HG03280 (cell line): ENCODE results near the gene FGD5.

ENCODE experiments used
- ATAC-seq: cut with Tn5 transposase; IDR thresholded peaks from one replicate; pipeline ENCODE4 v1.9.1; 2021; ENCODE audit warnings: mild to moderate bottlenecking, moderate library complexity; ENCODE audit not compliant: unreplicated experiment

Gene FGD5

DNA sequence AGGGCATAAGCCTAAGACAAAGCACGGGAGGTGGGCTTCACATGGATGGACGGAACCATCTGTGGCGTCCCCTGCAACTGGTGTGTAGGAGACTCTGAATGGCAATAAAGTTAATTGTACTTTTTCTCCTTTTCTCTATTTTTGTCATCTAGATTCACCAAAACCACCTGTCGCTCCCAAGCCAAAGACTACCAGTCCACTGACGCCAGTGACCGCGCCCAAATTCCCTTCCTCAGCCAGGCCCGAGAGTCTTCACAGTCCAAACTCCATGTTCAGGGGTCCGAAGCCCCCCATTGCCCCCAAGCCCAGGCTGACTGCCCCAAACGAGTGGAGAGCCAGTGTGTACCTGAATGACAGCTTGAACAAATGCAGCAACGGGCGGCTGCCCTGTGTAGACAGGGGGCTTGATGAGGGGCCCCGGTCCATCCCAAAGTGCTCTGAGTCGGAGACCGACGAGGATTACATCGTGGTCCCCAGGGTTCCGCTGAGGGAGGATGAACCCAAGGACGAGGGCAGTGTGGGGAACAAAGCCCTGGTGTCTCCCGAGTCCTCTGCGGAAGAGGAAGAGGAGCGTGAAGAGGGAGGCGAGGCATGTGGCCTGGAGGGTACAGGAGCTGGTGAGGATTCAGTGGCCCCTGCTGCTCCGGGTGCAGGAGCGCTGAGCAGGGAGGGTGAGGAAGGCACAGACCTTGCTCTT is at the start of gene FGD5:
FGD5 (plus strand) TSS at position 159 of the 697 bp plus-strand sequence; CDS start at position 269, 110 bp downstream.
- ATAC-seq = no peak

GRCh38 chr3:14769544-14770325 is 49.0 kb upstream of the FGD5 start:
- no peak for ATAC-seq

DNA sequence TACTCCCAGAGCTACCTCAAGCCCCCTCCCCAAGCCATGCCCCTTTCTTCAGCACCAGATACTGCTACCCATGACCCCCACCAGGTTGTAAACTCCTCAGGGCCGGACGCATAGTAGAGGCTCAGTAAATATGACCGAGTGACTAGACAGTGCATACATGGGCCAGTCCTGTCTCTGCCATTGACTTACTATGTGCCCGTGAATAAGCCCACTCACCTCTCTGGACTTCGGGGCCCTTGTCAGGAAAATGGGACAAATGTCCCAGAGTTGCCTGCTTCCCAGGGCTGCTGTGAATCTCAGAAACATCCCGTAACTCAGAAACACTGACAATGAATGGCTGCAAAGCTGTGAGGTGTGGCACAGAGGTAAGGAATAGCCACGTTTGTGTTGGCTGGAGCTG is 48.2 kb upstream of the FGD5 start:
- ATAC-seq = no peak

DNA sequence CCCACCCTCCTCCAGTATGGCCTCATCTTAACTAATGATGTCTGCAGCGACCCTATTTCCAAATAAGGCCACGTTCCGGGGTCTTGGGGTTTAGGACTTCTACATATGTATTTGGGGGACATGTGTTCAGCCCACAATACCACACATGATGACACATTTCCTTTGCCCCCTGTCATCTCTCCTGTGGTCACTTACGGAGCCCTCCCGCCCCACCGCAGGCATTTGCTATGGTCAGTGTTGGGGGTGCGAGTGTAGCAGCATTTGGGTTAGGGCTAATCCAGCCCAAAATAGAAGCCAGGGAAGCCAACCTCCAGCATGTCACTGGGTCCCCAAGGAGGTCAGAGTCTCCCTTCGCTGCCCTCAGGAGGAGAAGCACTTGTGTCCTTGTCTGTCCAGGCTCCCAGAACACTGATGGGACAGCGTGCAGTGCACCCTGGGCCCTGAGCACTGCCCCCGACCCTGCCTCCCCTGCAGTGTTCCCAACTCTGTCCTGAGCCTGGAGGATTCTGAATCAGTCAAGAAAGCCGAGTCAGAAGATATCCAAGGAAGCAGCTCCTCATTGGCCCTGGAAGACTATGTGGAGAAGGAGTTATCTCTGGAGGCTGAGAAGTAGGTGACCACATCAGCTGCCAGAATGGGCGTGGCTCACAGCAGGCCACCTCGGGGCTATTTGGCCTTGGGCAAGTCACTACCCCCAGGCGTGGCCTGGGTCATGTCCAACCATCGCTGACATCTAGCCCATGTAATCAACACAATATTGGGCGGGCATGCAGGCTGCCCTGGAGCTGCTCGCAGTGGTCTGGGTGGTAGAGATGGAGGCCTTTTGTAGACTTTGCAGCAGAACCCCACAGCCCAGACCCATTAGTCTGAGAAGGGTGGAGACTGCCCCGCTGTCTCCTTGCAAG is 46.9 kb upstream of the FGD5 start:
- no peak for ATAC-seq

GRCh38 chr3:14772533-14773138 is 46.1 kb upstream of the FGD5 start:
- no peak for ATAC-seq

- ATAC-seq = no peak
Observed at GRCh38 chr3:14773281-14773680, 45.5 kb upstream of the FGD5 start.

DNA sequence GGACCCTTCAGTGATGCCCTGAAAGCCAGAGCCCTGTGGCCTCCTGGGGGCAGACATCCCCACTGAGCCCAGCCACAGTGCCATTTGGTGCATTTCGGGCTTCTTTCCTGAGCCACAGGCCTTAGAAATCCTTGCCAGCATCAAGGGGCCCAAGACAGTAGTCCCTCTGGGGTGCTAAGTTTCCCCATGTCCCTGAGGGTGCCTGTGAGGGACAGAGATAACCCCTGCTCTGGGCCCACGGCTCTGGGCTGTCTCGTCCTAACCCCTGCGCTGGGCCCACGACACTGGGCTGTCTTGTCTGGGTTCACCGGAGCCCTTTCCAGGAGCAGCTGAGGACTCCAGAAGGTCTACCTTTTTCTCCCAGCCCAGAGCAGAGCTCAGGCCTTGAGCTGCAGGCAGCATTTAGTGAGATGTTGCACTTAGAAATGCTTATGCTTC is 45.1 kb upstream of the FGD5 start:
- no peak for ATAC-seq

DNA sequence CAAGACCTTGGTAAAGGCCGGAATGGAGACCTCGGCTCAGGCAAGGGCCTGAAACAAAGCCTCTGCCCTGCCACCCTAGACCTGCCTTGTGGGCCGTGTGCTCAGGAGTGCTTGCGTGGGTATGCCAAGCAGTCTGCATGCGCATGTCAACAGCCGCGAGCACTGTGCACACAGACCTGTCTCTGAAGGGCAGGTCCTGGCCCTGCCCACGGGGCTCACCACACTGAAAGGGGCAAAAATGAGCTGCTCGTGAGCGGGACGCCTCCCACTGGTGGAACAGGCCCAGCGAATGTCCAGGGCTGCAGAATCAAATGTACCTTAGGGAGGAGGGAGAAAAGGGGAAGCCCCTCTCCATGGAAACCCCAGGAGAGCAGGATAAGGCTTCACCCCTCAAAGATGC is 44.3 kb upstream of the FGD5 start:
- no peak for ATAC-seq

DNA sequence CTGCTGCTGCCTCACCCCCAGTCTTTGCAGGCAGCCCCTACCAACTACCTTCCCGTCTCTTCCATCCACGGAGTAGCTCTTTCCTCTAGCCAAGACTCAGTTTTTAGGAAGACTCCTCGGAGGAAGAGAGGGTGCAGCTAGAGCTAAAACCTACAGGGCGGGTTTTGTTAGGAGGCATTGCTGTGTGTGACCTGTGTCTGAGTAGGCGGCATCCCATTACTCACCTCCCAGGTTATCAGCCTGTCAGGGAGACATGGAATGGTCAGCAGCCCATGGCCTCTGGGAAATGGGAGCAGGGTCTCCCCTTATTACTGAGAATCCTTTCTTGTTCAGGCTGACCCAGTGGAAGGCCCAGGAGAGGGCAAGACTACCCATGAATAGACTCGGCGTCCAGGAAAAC is 43.8 kb upstream of the FGD5 start:
- ATAC-seq = no peak

- no peak for ATAC-seq
Observed at GRCh38 chr3:14775563-14775962, 43.2 kb upstream of the FGD5 start.

DNA sequence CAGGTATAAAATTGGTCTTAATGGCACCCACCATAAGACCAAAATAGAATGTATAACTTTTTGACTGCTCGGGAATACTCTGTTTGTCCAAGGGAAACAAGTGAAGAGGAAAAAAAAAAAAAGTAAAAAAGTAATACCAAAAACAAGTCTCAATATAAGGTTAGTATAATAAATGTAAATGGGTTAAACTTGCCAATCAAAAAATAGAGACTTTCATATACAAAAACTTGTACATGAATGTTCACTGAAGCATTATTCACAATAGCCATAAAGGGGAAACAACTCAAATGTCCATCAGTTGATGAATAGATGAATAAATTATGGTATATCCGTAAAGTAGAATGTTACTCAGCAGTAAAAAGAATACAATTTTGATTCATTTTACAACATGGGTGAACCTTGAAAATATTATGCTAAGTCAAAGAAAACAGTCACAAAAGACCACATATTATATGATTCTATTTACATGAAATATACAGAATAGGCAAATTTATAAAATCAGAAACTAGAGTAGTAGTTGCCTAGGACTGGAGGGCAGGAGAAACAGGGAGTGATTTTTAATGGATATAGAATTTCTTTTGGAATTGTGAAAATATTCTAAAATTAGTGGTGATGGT is 39.6 kb upstream of the FGD5 start:
- no peak for ATAC-seq

GRCh38 chr3:14780927-14781507 is 37.7 kb upstream of the FGD5 start:
- no peak for ATAC-seq

DNA sequence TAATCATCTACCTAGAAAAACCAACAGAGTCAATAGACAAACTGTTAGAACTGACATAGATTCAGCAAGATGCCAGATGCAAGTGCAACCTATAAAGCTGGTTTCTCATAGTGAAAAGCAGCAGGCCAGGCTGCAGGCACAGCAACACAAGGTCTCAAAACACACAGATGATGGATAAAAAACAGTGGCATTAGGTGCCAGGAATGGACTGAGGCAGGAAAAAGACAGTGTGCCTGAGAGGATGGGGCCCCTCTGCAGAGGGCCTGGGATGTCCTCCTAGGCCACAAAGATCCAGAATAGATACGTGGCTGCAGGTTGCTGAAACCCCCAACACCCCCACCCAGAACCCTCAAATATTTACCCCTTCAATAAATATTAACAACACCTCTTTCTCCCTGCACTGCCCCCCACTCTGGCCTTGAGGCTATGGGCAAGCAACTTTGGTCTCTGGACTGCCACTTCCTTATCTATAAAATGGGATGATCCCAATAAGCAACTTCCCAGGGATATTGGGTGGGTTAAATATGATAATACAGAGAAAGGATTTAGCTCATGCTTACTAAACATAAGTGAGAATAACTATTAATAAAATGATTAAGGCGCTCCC is 35.2 kb upstream of the FGD5 start:
- ATAC-seq = no peak

DNA sequence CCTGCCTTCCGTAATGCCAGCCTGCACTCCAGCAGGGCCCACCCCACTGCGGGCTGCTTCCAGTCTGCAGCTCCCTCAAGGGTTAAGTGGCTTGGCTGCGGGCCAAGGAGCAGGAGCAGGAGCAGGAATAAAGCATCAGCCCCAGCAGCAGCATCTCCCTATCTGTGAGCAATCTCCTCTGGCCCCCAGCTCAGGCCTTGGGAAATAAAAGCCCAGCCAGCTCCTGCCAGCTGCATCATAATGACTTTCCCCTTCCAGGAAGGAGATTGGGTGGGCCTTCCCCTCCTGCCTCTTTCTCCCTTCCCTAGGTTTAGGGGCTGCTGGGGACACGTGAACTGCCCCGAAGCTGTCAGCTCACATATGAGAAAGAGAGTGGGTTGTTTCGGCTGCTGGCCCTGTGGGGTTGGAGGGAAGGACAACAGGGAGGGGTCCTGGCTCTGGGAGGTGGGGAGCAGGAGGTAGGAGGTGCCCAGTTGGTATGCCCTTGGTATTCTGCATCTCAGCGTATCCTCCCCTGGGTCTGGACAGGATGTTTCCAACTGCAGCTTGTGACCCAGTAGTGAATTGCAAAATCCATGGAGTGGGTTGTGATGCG is 34.6 kb upstream of the FGD5 start:
- no peak for ATAC-seq

DNA sequence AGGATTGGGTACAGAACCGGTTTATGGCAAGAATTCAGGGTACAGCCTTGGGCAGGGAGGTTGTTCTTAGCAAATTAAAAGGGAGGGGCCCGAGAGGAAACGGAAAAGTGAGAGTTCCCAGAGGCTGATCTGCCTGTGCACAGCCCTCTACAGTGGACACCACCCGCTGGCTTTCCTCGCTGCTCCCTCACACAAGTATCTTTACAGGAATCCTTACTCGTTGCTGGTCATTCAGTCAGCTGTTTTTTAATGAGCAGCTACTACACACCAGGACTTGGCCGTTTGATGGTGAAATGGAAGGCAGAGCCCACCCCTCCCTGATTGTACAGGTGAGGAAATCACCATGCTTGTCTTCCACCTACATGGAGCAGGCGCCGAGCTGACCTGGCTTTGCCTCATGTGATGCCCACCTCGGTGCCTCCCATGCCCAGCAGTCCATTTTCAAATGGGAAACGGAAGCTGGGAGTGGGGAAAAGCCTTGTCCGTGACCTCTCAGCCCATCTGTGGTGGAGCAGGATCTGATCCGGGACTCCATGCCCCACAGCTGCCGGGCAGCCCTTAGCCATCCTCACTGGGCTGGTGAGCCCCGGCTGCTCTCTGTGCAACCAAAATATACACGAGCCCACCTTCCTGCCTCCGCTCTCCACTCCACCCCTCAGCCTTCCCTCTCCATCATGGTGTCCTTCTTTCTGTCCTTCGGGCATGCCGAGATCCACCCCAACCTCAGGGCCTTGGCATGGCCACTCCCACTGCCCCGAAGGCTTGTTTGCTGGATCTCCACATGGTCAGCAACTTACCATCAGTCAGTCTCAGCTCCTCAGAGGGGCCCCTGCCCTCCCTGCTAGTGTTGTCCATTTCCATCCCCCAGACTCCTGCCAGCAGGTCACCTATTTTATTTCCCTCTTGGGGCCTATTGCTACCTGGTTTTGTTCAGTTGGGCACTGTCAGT is 33.3 kb upstream of the FGD5 start:
- ATAC-seq = no peak

GRCh38 chr3:14786369-14786768 is 32.4 kb upstream of the FGD5 start:
- no peak for ATAC-seq

DNA sequence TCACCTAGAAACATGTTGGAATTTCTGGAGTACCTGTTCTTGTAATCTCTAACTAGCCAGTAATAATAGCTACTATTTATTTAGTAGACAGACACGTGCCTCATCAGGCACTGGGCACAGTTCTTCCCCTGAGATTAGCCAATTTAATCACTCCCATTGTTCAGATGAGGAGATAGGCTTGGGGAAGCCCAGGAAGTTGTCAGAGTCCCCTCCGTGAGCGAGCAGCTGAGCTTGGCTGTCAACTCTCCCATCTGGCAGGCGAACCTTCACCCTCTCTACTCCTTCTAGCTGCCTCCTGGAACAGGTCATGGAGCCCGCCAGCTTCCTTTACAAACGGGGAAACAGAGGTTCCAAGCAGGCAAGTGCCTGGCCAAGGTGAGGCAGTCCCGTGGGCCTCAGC is 31.1 kb upstream of the FGD5 start:
- ATAC-seq = no peak

DNA sequence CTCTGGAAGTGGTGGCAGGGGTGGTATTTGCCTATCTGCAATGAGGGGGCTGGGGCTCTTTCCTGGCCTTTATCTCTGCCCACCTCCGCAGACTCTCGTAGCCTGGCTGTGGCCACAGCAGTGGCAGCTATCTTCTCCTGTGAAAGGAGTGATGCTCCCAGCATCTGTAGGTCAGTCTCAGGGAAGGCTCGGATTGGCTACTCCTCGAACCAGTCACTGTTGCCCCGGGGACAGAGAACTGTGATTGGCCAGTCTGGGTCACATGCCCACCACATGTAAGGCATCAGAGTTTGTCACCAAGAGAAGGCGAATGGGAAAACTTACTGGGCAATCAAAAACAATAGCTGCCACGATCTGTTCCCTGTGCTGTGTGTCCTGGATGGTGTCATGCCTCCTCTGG is 30.1 kb upstream of the FGD5 start:
- ATAC-seq = no peak
